HepG2 (cell line): ENCODE results near the gene INHBC. TPM values are rescaled to one million over a fixed set of nuclear protein-coding genes. Genes with fewer than 3 reads are reported as not detected.

Source experiments
- AGO2 ChIP-seq: fragments of 200-400 bp; formaldehyde crosslinking; optimal IDR thresholded peaks from 2 replicates; pipeline ENCODE3; 2017; ENCODE audit warnings: mild to moderate bottlenecking, low read depth, low read length, moderate library complexity
- ARNT ChIP-seq: fragments of 450-650 bp; IDR thresholded peaks from 2 replicates; pipeline ENCODE4 v1.6.1; 2017
- ARNT2 ChIP-seq: sonication (generic); formaldehyde crosslinking; IDR thresholded peaks from 2 replicates; pipeline ENCODE4 v1.8.0; 2022; ENCODE audit warnings: mild to moderate bottlenecking, low read depth, missing genetic modification reagents, moderate library complexity
- ATF5 ChIP-seq: sonication (generic); formaldehyde crosslinking; IDR thresholded peaks from 2 replicates; pipeline ENCODE4 v1.4.0; 2020; ENCODE audit warnings: mild to moderate bottlenecking, low read depth, missing genetic modification reagents
- CBX2 ChIP-seq, 2 experiments: fragments of 200-600 bp in 1 of 2; sonication (generic); formaldehyde crosslinking in 1 of 2; IDR thresholded peaks; 2 replicates each; pipeline versions ENCODE4 v1.7.0 to v1.8.1; 2018 to 2022; ENCODE audit warnings: low read depth in 2 of 2, low read length in 1 of 2, mild to moderate bottlenecking in 1 of 2, missing genetic modification reagents in 1 of 2
- HHEX ChIP-seq: IDR thresholded peaks from 2 replicates; pipeline ENCODE4 v1.6.1; 2016; ENCODE audit warnings: control low read depth
- HOXA3 ChIP-seq: sonication (generic); formaldehyde crosslinking; IDR thresholded peaks from 2 replicates; pipeline ENCODE4 v1.5.0; 2020; ENCODE audit warnings: missing genetic modification reagents
- KDM2A ChIP-seq: sonication (generic); formaldehyde crosslinking; IDR thresholded peaks from 2 replicates; pipeline ENCODE4 v1.4.0; 2020; ENCODE audit warnings: low read depth, missing genetic modification reagents, borderline replicate concordance
- KDM6A ChIP-seq: IDR thresholded peaks from 2 replicates; pipeline ENCODE4 v1.6.1; 2016; ENCODE audit warnings: low read depth
- KLF11 ChIP-seq: IDR thresholded peaks from 2 replicates; pipeline ENCODE4 v1.6.1; 2016; ENCODE audit warnings: missing compliant biosample characterization
- KLF16 ChIP-seq, 2 experiments: sonication (generic) in 1 of 2; formaldehyde crosslinking in 1 of 2; IDR thresholded peaks; 2 replicates each; pipeline versions ENCODE4 v1.6.1 to v1.8.0; 2016 to 2023; ENCODE audit warnings: missing genetic modification reagents in 2 of 2, missing compliant biosample characterization in 1 of 2
- MAF1 ChIP-seq: sonication (generic); formaldehyde crosslinking; IDR thresholded peaks from 2 replicates; pipeline ENCODE4 v1.5.0; 2020; ENCODE audit warnings: missing genetic modification reagents, borderline replicate concordance
- MAFK ChIP-seq, 2 experiments: IDR thresholded peaks in 1 of 2; conservative IDR thresholded peaks in 1 of 2; 2 replicates each; pipeline ENCODE4 v1.6.1; 2011; ENCODE audit warnings: improper control_type of control experiment in 2 of 2, low read length in 2 of 2
- PITX1 ChIP-seq: sonication (generic); formaldehyde crosslinking; IDR thresholded peaks from 2 replicates; pipeline ENCODE4 v1.5.1; 2020; ENCODE audit warnings: mild to moderate bottlenecking, missing genetic modification reagents
- RFXANK ChIP-seq: IDR thresholded peaks from 2 replicates; pipeline ENCODE4 v1.6.1; 2016
- TCF7 ChIP-seq: sonication (generic); IDR thresholded peaks from 2 replicates; pipeline ENCODE4 v1.6.1; 2016; ENCODE audit warnings: antibody characterized with exemption, low read depth
- ZBTB10 ChIP-seq: sonication (generic); formaldehyde crosslinking; IDR thresholded peaks from 2 replicates; pipeline ENCODE4 v1.4.0; 2020; ENCODE audit warnings: missing genetic modification reagents, borderline replicate concordance
- ZC3H4 ChIP-seq: sonication (generic); formaldehyde crosslinking; IDR thresholded peaks from 2 replicates; pipeline ENCODE4 v1.4.0; 2020; ENCODE audit warnings: missing genetic modification reagents, borderline replicate concordance
- ZFP62 ChIP-seq: sonication (generic); formaldehyde crosslinking; IDR thresholded peaks from 2 replicates; pipeline ENCODE4 v1.4.0; 2020; ENCODE audit warnings: missing genetic modification reagents
- ZFX ChIP-seq: sonication (generic); formaldehyde crosslinking; IDR thresholded peaks from 2 replicates; pipeline ENCODE4 v1.4.0; 2020; ENCODE audit warnings: mild to moderate bottlenecking, low read depth, missing genetic modification reagents, moderate library complexity
- ZNF101 ChIP-seq: sonication (generic); formaldehyde crosslinking; IDR thresholded peaks from 2 replicates; pipeline ENCODE4 v1.4.0; 2020; ENCODE audit warnings: mild to moderate bottlenecking, low read depth, missing genetic modification reagents, borderline replicate concordance
- ZNF124 ChIP-seq: sonication (generic); formaldehyde crosslinking; IDR thresholded peaks from 2 replicates; pipeline ENCODE4 v1.4.0; 2020; ENCODE audit warnings: missing genetic modification reagents
- ZNF598 ChIP-seq: sonication (generic); formaldehyde crosslinking; IDR thresholded peaks from 2 replicates; pipeline ENCODE4 v1.5.1; 2020; ENCODE audit warnings: mild to moderate bottlenecking, missing genetic modification reagents, borderline replicate concordance
- ZNF691 ChIP-seq: sonication (generic); formaldehyde crosslinking; IDR thresholded peaks from 2 replicates; pipeline ENCODE4 v1.4.0; 2020; ENCODE audit warnings: missing genetic modification reagents, low read depth, mild to moderate bottlenecking, borderline replicate concordance
- ZNF772 ChIP-seq: sonication (generic); formaldehyde crosslinking; IDR thresholded peaks from 2 replicates; pipeline ENCODE4 v1.5.0; 2020; ENCODE audit warnings: mild to moderate bottlenecking, missing genetic modification reagents
- ZNF792 ChIP-seq: IDR thresholded peaks from 2 replicates; pipeline ENCODE4 v1.6.1; 2016
- ZNF879 ChIP-seq: sonication (generic); formaldehyde crosslinking; IDR thresholded peaks from 2 replicates; pipeline ENCODE4 v1.8.1; 2023; ENCODE audit warnings: missing genetic modification reagents
- polyA plus RNA-seq, 8 experiments: library from polyadenylated mRNA; depleted of rRNA in 3 of 8; stranded (reverse) in 7 of 8; unstranded in 1 of 8; fragments of >200 nt; fragmentation: Illumina TruSeq in 4 of 8; extraction: Trizol in 4 of 8; gene quantifications; 2 replicates each; pipeline versions ENCODE4 v1.2.1 to v1.2.3, GENCODE V29; 2011 to 2016; ENCODE audit warnings: low read depth in 4 of 8, missing spikeins in 1 of 8, mixed read lengths in 1 of 8; ENCODE audit not compliant: insufficient read depth in 1 of 8
- total RNA-seq, 5 experiments: library from RNA; depleted of rRNA; stranded (reverse); fragments of >200 nt; fragmentation: Illumina TruSeq; extraction: Trizol; gene quantifications; 2 replicates each; pipeline ENCODE4 v1.2.3, GENCODE V29; 2016; ENCODE audit warnings: low read depth in 1 of 5

The INHBC gene
- total and polyA plus RNA-seq, 2 of the 13 experiments (the other 11 are each of a cell fraction or from before 2014, with no cell fraction given): 1.8 to 13.8 TPM

- TF ChIP-seq ZFP62 (CRISPR knock-in tag): no peak
- TF ChIP-seq MAFK (conservative IDR thresholded peaks at IDR 0.05 in 1 of 2, IDR thresholded peaks at IDR 0.05 in 1 of 2; ENCODE audit: low read length in 2 of 2): no peak
- no peak for TF ChIP-seq ZNF879
- TF ChIP-seq AGO2: no peak
- TF ChIP-seq KLF16 (CRISPR knock-in tag; IDR thresholded peaks at IDR 0.05): peak in 1 of 2 experiments; percentile 33; a peak in 1 of 4 replicates
- peak; percentile 70 for TF ChIP-seq PITX1 (CRISPR knock-in tag)
- no peak for TF ChIP-seq ARNT
- TF ChIP-seq KDM2A (CRISPR knock-in tag): peak; percentile 66; the same call in 1 of the 2 replicates
- no peak for TF ChIP-seq RFXANK (CRISPR knock-in tag)
- TF ChIP-seq KLF11: peak; percentile 38; the same call in 1 of the 2 replicates
- TF ChIP-seq ZNF691 (CRISPR knock-in tag): peak; percentile 76; the same call in 1 of the 2 replicates
- TF ChIP-seq ARNT2 (CRISPR knock-in tag): peak; percentile 64; the same call in 1 of the 2 replicates
- 0 out of 2 replicates have a peak, but pooled peaks have one; percentile 6 for TF ChIP-seq ZNF124 (CRISPR knock-in tag)
- TF ChIP-seq ATF5 (CRISPR knock-in tag): peak; percentile 34; the same call in 1 of the 2 replicates
- TF ChIP-seq TCF7: peak; percentile 72; the same call in 1 of the 2 replicates
- 0 out of 2 replicates have a peak, but pooled peaks have one; percentile 15 for TF ChIP-seq ZNF598 (CRISPR knock-in tag)
- peak; percentile 89 for TF ChIP-seq ZFX
- peak; percentile 86; the same call in 1 of the 2 replicates for TF ChIP-seq ZNF792
- TF ChIP-seq HOXA3: peak; percentile 89
- TF ChIP-seq ZC3H4 (CRISPR knock-in tag): no peak
- TF ChIP-seq KDM6A (CRISPR knock-in tag): peak; percentile 81
- TF ChIP-seq ZBTB10 (CRISPR knock-in tag): no peak; the same call in 1 of the 2 replicates
- TF ChIP-seq ZNF101 (CRISPR knock-in tag): no peak
- no peak for TF ChIP-seq CBX2 (IDR thresholded peaks at IDR 0.05; ENCODE audit: low read depth, low read length)
- TF ChIP-seq CBX2 (CRISPR knock-in tag; IDR thresholded peaks at IDR 0.05; ENCODE audit: low read depth): no peak
- TF ChIP-seq ZNF772 (CRISPR knock-in tag): no peak; the same call in 1 of the 2 replicates
- TF ChIP-seq MAF1 (CRISPR knock-in tag): no peak
- 0 out of 2 replicates have a peak, but pooled peaks have one; percentile 21 for TF ChIP-seq HHEX (CRISPR knock-in tag)
These were observed 20.2 kb downstream of the INHBC start, which contains the start of gene INHBE (continued) for GRCh38 chr12:57454566-57455373.
